ENCODE data around the gene MAP3K4.
"Not testable (repeated sequence)": the region's sequence is repeated elsewhere in the genome, so short reads cannot be mapped to it uniquely, and the experiment has no call there.

MAP3K4 gene

GRCh38 chr6:160972594-160972993 lies 19.0 kb upstream of the MAP3K4 start:
- not testable (repeated sequence) for DNase-seq

- DNase-seq: no peak
Measured at GRCh38 chr6:160973311-160974250, 18.0 kb upstream of the MAP3K4 start.

- no peak for DNase-seq
Measured at GRCh38 chr6:160974304-160974771, 17.2 kb upstream of the MAP3K4 start.

GRCh38 chr6:160975162-160975561 lies 16.4 kb upstream of the MAP3K4 start:
- DNase-seq: no peak

- DNase-seq: not testable (repeated sequence)
Measured at GRCh38 chr6:160975961-160976360, 15.6 kb upstream of the MAP3K4 start.

- no peak for DNase-seq
Measured at GRCh38 chr6:160978141-160978901, 13.2 kb upstream of the MAP3K4 start.

GRCh38 chr6:160979061-160979708 lies 12.4 kb upstream of the MAP3K4 start:
- no peak for DNase-seq

- DNase-seq: not testable (repeated sequence)
Measured at GRCh38 chr6:160983377-160983948, 8.1 kb upstream of the MAP3K4 start.

- DNase-seq: peak; percentile 2 to 17
Measured at GRCh38 chr6:160986851-160987250, 4.7 kb upstream of the MAP3K4 start.

GRCh38 chr6:160987265-160987664 lies 4.3 kb upstream of the MAP3K4 start:
- DNase-seq: no peak

GRCh38 chr6:160990847-160991405 lies 643 bp upstream of the MAP3K4 start:
- no peak for DNase-seq

GRCh38 chr6:160992061-160992979 lies 751 bp downstream of the MAP3K4 start:
- DNase-seq: peak; percentile 14 to 42

- no peak for DNase-seq
Measured at GRCh38 chr6:160992980-160993314, 1.4 kb downstream of the MAP3K4 start.

GRCh38 chr6:160995271-160995670 lies 3.7 kb downstream of the MAP3K4 start:
- no peak for DNase-seq

GRCh38 chr6:160996131-160996601 lies 4.6 kb downstream of the MAP3K4 start:
- DNase-seq: no peak

- DNase-seq: no peak
Measured at GRCh38 chr6:160998217-160998616, 6.6 kb downstream of the MAP3K4 start.

GRCh38 chr6:160998766-160999165 lies 7.2 kb downstream of the MAP3K4 start:
- no peak for DNase-seq

GRCh38 chr6:160999516-160999915 lies 7.9 kb downstream of the MAP3K4 start:
- no peak for DNase-seq

- no peak for DNase-seq
Measured at GRCh38 chr6:161000632-161001031, 9.1 kb downstream of the MAP3K4 start.

GRCh38 chr6:161001421-161001820 lies 9.9 kb downstream of the MAP3K4 start:
- no peak for DNase-seq

GRCh38 chr6:161003336-161003735 lies 11.8 kb downstream of the MAP3K4 start:
- DNase-seq: no peak
